ENCODE results near the gene GMEB1. TPM values are rescaled to one million over a fixed set of nuclear protein-coding genes. Genes with fewer than 3 reads are reported as not detected.
A peak's percentile ranks its signal among the peaks of the same experiment; 100 is the strongest.

GMEB1 gene
- total and polyA plus RNA-seq, 10 of the 15 experiments (the other 5 are each of a cell fraction or from before 2014, with no cell fraction given): 4.9 to 17.6 (median 9.4) TPM

DNA sequence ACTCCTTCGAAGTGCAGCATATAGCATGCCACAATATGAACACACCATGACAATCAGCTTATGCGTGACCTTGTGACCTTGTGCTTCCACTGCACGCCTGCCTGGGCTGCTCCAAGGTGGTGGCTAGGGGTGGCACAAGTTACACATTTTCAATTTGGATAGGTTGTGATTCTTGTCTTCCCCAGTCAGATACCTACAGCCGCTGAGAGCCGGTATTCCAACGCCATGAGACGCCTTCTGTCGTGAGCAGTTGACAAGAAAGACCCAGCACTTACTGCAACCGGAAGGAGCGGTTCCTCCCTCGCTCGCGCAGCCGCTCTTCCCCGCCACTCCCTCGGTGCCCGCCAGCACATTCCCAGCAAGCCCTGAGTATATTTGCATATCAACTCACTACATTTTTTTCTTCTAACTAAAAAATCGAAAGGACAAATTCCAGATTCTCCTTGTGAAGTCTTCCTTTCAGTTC, 20.5 kb upstream of the GMEB1 start (continued):
- TF ChIP-seq FOXK2 (IDR thresholded peaks at IDR 0.05) (no peak; the same call in 1 of the 2 replicates), MTA2 (IDR thresholded peaks at IDR 0.05; ENCODE audit: low read depth) (no peak), DPF2 (IDR thresholded peaks at IDR 0.05) (no peak), CBX5 (IDR thresholded peaks at IDR 0.05; ENCODE audit: low read depth) (no peak), NR2C1 (IDR thresholded peaks at IDR 0.05) (peak; percentile 80), EED (IDR thresholded peaks at IDR 0.05; ENCODE audit: low read depth) (no peak), ZNF274 (IDR thresholded peaks at IDR 0.05; ENCODE audit: insufficient read depth, insufficient read length) (no peak), POLR2A (IDR thresholded peaks at IDR 0.05; ENCODE audit: low read depth, low read length) (no peak), TAF1 (IDR thresholded peaks at IDR 0.05; ENCODE audit: borderline replicate concordance, low read depth, low read length) (no peak; the same call in 1 of the 2 replicates), PAX8 (IDR thresholded peaks at IDR 0.05) (no peak), ZNF207 (IDR thresholded peaks at IDR 0.05; ENCODE audit: borderline replicate concordance) (no peak), HDAC2 (IDR thresholded peaks at IDR 0.05) (no peak), SIN3A (IDR thresholded peaks at IDR 0.05; ENCODE audit: low read depth, low read length) (peak; percentile 47; the same call in 1 of the 2 replicates), CHD2 (IDR thresholded peaks at IDR 0.05; ENCODE audit: borderline replicate concordance, low read depth, low read length) (no peak), ZNF24 (IDR thresholded peaks at IDR 0.05) (no peak), SRF (IDR thresholded peaks at IDR 0.05; ENCODE audit: low read depth in 2 of 2, low read length in 2 of 2) (no peak), ZBED1 (IDR thresholded peaks at IDR 0.05; ENCODE audit: borderline replicate concordance) (no peak), SMAD1 (IDR thresholded peaks at IDR 0.05; ENCODE audit: low read depth, partially characterized antibody) (no peak), STAT3 (IDR thresholded peaks at IDR 0.05; ENCODE audit: low read depth, low read length) (0 out of 2 replicates have a peak, but pooled peaks have one; percentile 39), NR2F1 (conservative IDR thresholded peaks at IDR 0.05) (peak; percentile 100)
- TF ChIP-seq, protein P1, sequence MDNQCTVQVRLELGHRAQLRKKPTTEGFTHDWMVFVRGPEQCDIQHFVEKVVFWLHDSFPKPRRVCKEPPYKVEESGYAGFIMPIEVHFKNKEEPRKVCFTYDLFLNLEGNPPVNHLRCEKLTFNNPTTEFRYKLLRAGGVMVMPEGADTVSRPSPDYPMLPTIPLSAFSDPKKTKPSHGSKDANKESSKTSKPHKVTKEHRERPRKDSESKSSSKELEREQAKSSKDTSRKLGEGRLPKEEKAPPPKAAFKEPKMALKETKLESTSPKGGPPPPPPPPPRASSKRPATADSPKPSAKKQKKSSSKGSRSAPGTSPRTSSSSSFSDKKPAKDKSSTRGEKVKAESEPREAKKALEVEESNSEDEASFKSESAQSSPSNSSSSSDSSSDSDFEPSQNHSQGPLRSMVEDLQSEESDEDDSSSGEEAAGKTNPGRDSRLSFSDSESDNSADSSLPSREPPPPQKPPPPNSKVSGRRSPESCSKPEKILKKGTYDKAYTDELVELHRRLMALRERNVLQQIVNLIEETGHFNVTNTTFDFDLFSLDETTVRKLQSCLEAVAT (IDR thresholded peaks at IDR 0.05): no peak
- TF ChIP-seq, protein P2, sequence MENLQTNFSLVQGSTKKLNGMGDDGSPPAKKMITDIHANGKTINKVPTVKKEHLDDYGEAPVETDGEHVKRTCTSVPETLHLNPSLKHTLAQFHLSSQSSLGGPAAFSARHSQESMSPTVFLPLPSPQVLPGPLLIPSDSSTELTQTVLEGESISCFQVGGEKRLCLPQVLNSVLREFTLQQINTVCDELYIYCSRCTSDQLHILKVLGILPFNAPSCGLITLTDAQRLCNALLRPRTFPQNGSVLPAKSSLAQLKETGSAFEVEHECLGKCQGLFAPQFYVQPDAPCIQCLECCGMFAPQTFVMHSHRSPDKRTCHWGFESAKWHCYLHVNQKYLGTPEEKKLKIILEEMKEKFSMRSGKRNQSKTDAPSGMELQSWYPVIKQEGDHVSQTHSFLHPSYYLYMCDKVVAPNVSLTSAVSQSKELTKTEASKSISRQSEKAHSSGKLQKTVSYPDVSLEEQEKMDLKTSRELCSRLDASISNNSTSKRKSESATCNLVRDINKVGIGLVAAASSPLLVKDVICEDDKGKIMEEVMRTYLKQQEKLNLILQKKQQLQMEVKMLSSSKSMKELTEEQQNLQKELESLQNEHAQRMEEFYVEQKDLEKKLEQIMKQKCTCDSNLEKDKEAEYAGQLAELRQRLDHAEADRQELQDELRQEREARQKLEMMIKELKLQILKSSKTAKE (IDR thresholded peaks at IDR 0.05; ENCODE audit: low read depth, poor library complexity, severe bottlenecking): no peak
- TF ChIP-seq, protein P3, sequence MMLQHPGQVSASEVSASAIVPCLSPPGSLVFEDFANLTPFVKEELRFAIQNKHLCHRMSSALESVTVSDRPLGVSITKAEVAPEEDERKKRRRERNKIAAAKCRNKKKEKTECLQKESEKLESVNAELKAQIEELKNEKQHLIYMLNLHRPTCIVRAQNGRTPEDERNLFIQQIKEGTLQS (IDR thresholded peaks at IDR 0.05; ENCODE audit: borderline replicate concordance, extremely low read depth, low read depth, low read length): no peak
- TF ChIP-seq, protein P4, sequence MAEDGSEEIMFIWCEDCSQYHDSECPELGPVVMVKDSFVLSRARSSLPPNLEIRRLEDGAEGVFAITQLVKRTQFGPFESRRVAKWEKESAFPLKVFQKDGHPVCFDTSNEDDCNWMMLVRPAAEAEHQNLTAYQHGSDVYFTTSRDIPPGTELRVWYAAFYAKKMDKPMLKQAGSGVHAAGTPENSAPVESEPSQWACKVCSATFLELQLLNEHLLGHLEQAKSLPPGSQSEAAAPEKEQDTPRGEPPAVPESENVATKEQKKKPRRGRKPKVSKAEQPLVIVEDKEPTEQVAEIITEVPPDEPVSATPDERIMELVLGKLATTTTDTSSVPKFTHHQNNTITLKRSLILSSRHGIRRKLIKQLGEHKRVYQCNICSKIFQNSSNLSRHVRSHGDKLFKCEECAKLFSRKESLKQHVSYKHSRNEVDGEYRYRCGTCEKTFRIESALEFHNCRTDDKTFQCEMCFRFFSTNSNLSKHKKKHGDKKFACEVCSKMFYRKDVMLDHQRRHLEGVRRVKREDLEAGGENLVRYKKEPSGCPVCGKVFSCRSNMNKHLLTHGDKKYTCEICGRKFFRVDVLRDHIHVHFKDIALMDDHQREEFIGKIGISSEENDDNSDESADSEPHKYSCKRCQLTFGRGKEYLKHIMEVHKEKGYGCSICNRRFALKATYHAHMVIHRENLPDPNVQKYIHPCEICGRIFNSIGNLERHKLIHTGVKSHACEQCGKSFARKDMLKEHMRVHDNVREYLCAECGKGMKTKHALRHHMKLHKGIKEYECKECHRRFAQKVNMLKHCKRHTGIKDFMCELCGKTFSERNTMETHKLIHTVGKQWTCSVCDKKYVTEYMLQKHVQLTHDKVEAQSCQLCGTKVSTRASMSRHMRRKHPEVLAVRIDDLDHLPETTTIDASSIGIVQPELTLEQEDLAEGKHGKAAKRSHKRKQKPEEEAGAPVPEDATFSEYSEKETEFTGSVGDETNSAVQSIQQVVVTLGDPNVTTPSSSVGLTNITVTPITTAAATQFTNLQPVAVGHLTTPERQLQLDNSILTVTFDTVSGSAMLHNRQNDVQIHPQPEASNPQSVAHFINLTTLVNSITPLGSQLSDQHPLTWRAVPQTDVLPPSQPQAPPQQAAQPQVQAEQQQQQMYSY (CRISPR knock-in tag; IDR thresholded peaks at IDR 0.05): 0 out of 2 replicates have a peak, but pooled peaks have one; percentile 11
- TF ChIP-seq, protein P5, sequence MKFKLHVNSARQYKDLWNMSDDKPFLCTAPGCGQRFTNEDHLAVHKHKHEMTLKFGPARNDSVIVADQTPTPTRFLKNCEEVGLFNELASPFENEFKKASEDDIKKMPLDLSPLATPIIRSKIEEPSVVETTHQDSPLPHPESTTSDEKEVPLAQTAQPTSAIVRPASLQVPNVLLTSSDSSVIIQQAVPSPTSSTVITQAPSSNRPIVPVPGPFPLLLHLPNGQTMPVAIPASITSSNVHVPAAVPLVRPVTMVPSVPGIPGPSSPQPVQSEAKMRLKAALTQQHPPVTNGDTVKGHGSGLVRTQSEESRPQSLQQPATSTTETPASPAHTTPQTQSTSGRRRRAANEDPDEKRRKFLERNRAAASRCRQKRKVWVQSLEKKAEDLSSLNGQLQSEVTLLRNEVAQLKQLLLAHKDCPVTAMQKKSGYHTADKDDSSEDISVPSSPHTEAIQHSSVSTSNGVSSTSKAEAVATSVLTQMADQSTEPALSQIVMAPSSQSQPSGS (IDR thresholded peaks at IDR 0.05; ENCODE audit: low read length): no peak

Data from GM12878 (cell line).